Colonic mucosa (tissue), 4 donors: ENCODE results near the gene METTL24. TPM values are rescaled to one million over a fixed set of nuclear protein-coding genes. Genes with fewer than 3 reads are reported as not detected.

Experiments
- DNase-seq: peaks from one replicate; pipeline ENCODE4 v3.0.0-alpha.2; 2020
- H3K27ac ChIP-seq: fragments of 200-600 bp; one replicate; pipeline ENCODE4 v1.8.0; 2021
- H3K27me3 ChIP-seq: fragments of 200-600 bp; one replicate; pipeline ENCODE4 v1.8.0; 2021
- H3K36me3 ChIP-seq: fragments of 200-600 bp; one replicate; pipeline ENCODE4 v1.8.0; 2021
- H3K4me1 ChIP-seq: fragments of 200-600 bp; one replicate; pipeline ENCODE4 v1.8.0; 2021; ENCODE audit warnings: mild to moderate bottlenecking
- H3K4me3 ChIP-seq: fragments of 200-600 bp; one replicate; pipeline ENCODE4 v1.8.0; 2021
- H3K9ac ChIP-seq, 2 donors: one replicate each; pipeline ENCODE4 v1.7.0; 2013; ENCODE audit warnings: control low read depth in 2 of 2, low read depth in 2 of 2, low read length in 2 of 2
- H3K9me3 ChIP-seq: fragments of 200-600 bp; one replicate; pipeline ENCODE4 v1.8.0; 2021
- intact Hi-C: fragments of 100-400 bp; cut with DNase I; formaldehyde crosslinking; loops from one replicate; pipeline ENCODE4 v1.14.1; 2022
- total RNA-seq, 2 donors: library from RNA; stranded (reverse); fragmentation: NEBNext Ultra II Directional in 1 of 2; extraction: Animal tissue kit (Norgen Biotek cat#: 25700) in 1 of 2; gene quantifications; one replicate each; pipeline ENCODE4 v1.2.1, GENCODE V29; 2021
- TF ChIP-seq, protein P1 (sequence below): fragments of 200-600 bp; IDR thresholded peaks from one replicate; pipeline ENCODE4 v1.8.0; 2022; ENCODE audit warnings: antibody characterized with exemption, mild to moderate bottlenecking
- donor health status: healthy.
- donor health status: DM: no; HTN: no; CAD: no.
- donor health status: DM: no; HTN: no; CAD: no.

METTL24 gene
- total RNA-seq, 2 donors from 2014 or later: 0.54 to 3.5 TPM

DNA sequence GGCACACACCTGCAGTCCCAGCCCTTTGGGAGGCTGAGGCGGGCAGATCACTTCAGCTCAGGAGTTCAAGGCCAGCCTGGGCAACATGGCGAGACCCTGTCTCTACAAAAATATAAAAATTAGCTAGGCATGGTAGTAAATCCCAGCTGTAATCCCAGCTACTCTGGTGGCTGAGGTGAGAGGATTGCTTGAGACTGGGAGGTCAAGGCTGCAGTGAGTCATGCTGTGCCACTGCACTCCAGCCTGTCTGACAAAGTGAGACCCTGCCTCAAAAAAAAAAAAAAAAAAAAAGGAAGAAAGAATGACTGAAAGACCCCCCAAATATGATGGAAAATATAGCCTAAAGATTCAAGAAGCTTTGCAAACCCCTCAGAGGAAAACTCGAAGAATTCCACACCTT lies 26.8 kb downstream of the METTL24 start:
- H3K9ac ChIP-seq: no peak overlapping the region
- no peaks in the 10 kb centered on the region for H3K9me3 ChIP-seq
- no peaks in the 10 kb centered on the region for H3K36me3 ChIP-seq
- no peak for DNase-seq
- TF ChIP-seq, protein P1, sequence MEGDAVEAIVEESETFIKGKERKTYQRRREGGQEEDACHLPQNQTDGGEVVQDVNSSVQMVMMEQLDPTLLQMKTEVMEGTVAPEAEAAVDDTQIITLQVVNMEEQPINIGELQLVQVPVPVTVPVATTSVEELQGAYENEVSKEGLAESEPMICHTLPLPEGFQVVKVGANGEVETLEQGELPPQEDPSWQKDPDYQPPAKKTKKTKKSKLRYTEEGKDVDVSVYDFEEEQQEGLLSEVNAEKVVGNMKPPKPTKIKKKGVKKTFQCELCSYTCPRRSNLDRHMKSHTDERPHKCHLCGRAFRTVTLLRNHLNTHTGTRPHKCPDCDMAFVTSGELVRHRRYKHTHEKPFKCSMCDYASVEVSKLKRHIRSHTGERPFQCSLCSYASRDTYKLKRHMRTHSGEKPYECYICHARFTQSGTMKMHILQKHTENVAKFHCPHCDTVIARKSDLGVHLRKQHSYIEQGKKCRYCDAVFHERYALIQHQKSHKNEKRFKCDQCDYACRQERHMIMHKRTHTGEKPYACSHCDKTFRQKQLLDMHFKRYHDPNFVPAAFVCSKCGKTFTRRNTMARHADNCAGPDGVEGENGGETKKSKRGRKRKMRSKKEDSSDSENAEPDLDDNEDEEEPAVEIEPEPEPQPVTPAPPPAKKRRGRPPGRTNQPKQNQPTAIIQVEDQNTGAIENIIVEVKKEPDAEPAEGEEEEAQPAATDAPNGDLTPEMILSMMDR: no peak
- H3K4me3 ChIP-seq: no peak overlapping the region
- H3K27ac ChIP-seq: no peak overlapping the region
- H3K4me1 ChIP-seq: peaks cover 4% of the 10 kb centered on the region
- intact Hi-C loops: no loop called here
- no peaks in the 10 kb centered on the region for H3K27me3 ChIP-seq

DNA sequence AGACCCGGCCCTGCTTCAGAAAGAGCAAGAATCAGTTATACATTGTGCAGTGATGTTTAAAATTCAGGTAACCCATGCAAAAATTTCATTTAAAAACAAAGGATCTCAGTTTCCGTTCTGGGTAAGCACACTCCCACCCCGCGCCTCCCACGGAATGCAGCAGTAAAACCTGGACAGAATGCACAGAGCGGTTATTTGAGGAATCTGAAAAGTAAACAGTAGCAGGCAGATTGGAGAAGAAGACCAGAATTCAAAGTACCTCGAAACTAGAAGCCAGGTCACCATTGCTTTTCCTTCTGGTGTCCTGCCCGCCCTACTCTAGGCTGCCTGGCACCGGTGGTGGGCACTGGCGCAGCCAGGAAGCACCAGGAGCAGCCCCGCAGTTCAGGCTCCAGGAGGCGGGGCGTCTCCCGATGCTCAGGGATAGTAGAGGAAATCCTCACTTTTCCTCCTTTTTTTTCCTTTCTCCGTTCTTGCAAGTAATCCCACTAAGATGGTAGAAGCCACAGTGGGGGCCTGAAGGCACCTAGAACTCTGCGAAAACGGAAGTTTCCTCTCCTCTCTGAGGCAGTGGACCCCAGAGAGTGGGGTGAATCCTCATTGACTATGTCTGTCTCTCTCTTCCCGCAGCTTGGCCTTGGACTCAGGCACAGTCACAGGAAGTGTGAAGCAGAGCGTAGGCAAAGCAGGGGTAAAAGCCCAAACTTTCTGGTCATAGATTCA lies 28.3 kb downstream of the METTL24 start:
- DNase-seq: peak; percentile 31
- peaks cover 4% of the 10 kb centered on the region for H3K4me1 ChIP-seq
- intact Hi-C loops: no loop called here
- H3K27me3 ChIP-seq: no peaks in the 10 kb centered on the region
- peak overlapping the region; percentile 30 for H3K27ac ChIP-seq
- H3K9ac ChIP-seq: no peak overlapping the region
- no peaks in the 10 kb centered on the region for H3K36me3 ChIP-seq
- H3K4me3 ChIP-seq: peak overlapping the region; percentile 16
- TF ChIP-seq, protein P1: no peak
- H3K9me3 ChIP-seq: no peaks in the 10 kb centered on the region

DNA sequence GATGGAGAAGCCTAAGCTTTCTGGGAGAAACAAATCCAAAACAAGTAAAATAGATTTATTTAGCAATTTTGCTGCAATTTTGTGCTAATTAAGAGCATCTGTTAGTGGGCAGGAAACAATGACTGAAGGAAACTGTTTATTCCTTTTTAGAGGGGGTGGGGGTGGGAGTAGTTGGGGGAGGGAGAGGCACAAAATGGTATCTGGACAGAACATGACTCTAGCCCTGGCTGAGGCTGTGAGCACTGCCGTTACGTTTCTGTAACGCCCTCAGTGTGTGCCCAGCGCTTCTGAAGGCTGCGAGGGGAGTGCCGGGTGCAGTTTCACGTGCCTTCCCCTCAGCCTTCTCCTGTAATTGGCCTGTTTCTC lies 28.8 kb downstream of the METTL24 start:
- Histone ChIP-seq H3K4me3 (peak overlapping the region; percentile 16), H3K36me3 (no peaks in the 10 kb centered on the region), H3K9ac (no peak overlapping the region), H3K9me3 (no peaks in the 10 kb centered on the region), H3K4me1 (peaks cover 4% of the 10 kb centered on the region), H3K27me3 (no peaks in the 10 kb centered on the region), H3K27ac (peak overlapping the region; percentile 30)
- no peak for DNase-seq
- intact Hi-C loops: no loop called here
- TF ChIP-seq, protein P1: no peak

DNA sequence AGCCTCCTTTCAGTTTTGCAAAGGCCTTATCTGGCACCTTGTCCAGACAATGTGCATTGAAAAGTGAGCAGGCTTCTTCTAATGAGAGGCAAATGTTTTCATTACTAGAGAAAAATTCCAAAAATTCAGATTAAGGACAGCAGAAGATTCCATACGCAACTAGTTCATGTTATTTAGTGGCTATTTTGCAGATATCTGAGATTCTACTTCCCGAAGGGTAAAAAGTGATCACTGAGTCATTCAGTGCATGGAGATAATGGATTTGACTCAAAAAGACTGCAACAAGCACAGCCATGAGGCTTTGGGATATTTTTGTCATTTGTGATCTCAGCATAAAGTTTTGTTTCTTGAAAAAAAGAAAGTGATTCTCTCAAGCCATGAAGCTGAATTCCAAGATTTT lies 29.9 kb downstream of the METTL24 start:
- no peak overlapping the region for H3K4me3 ChIP-seq
- no peak overlapping the region for H3K9ac ChIP-seq
- no peaks in the 10 kb centered on the region for H3K36me3 ChIP-seq
- intact Hi-C loops: no loop called here
- no peaks in the 10 kb centered on the region for H3K27me3 ChIP-seq
- H3K27ac ChIP-seq: no peak overlapping the region
- DNase-seq: no peak
- no peaks in the 10 kb centered on the region for H3K9me3 ChIP-seq
- peaks cover 4% of the 10 kb centered on the region for H3K4me1 ChIP-seq
- TF ChIP-seq, protein P1: no peak

DNA sequence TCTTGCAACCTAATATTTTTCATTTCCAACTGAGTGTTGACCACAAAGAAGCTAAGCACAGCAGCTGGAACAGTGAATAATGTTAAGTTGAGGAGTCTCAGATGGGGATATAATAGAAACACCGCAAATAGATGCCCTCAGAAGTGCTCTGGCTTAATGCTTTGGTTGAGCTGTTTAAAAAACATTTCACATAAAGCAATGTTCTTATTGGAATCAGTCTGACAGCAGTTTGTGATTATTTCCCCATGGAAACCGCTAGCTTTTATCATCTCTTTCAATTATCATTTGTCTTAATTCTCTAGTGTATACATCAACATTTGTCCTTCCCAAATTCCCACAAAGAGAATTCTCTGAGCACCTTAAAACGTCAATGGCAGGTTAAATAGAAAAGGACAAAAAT lies 30.8 kb downstream of the METTL24 start:
- no peak for DNase-seq
- H3K4me1 ChIP-seq: peaks cover 4% of the 10 kb centered on the region

More for the DNA sequence above, 30.8 kb downstream of the METTL24 start:
- Histone ChIP-seq H3K36me3 (no peaks in the 10 kb centered on the region), H3K4me3 (no peak overlapping the region), H3K27me3 (no peaks in the 10 kb centered on the region), H3K9ac (no peak overlapping the region), H3K9me3 (no peaks in the 10 kb centered on the region), H3K27ac (no peak overlapping the region)
- TF ChIP-seq, protein P1: no peak
- intact Hi-C loops: no loop called here
